Cerebellar nuclear complex (tissue), 1 donor: ENCODE results near the gene GPC3.

ENCODE experiments used
- DNase-seq, 2 experiments: peaks; one replicate each; lab custom pipeline; 2025; lab: John Stamatoyannopoulos, UW

Gene GPC3

GRCh38 chrX:133968109-133968508 is 17.3 kb downstream of the GPC3 start:
- no peak for DNase-seq

DNA sequence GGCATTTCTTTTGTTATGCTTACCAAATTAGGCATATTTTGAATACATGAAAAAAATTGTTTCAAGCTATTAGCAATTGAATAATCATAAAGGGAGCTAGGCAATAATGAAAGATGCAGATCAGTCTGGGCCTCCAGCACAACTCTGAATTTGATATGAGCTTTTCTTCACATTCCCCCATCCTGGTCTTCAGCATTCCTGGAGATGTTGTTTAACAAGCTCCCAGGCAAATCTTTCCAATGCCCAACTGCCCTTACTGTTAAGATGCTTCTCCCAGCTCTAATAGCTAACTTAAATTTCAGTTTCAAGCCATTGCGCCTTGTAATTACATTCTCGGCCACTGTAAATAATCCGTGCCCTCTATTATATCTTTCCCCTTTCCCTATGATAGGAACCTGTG is 19.2 kb downstream of the GPC3 start:
- DNase-seq, result no peak

DNA sequence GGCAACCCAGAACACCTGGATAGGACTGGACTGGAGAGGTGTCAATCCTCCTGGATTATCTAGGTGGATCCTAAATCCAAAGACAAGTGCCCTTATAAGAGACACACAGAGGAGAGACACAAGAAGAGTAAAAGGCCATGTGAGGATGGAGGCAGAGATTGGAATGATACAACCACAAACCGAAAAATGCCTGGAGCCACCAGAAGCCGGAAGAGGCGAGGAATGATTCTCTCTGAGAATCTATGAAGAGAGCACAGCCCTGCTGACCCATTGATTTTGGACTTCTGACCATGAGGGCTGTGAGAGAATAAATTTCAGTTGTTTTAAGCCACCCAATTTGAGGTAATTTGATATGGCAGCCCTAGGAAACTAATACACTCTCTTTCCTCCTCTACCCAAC is 20.1 kb downstream of the GPC3 start:
- no peak for DNase-seq

DNA sequence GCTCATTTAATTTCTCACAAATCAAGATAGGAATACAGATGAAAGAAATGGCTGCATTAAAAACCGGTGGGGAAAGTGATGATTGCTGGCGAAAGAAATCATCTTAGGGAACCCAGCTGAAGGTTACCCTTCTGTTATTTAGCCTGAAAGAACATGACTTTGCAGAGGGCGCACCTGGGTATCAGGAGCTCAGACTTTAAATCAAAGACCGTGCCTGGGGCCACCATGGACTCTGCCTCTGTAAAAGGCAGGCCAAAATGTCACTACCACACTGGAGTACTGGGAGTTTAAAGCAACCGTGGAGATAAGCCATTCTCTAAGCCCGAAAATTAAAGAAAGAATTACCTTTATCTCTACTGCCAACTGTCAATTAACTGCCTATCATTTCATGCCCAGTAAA is 24.3 kb downstream of the GPC3 start:
- no peak for DNase-seq

- DNase-seq, result no peak
Measured at GRCh38 chrX:133959972-133960371, 25.4 kb downstream of the GPC3 start.

DNA sequence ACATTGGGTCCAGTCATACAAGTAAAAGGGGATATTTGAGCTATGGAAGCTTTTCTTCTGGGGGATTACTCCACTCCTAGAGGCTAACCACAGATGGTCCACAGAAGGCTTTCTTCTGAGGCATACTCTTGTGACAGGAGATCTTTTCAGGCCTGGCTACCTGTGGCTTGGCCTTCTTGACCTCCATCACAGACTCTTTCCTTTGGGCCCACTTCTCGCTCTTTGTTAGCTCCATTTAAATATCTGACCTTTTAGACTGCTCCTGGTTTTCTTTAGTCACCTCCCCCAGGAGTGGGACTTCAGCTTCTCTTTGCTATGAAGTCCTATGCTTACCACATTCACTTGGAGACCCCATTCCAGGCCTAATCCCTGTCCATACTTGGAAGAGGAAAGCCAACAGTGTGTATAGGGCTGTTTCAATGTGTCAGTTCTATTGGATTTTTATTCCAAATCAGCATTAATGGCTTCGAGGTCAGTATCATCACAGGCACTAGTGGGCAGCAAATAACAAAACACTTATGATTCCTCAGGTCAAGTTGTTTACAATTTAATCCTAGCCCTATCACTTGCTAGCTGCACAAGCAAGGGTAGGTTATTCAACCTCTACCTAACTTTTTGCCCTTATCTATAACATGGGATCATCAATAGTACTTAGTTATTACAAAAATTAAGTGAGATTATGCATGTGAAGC is 26.3 kb downstream of the GPC3 start:
- DNase-seq, result no peak

GRCh38 chrX:133956570-133957340 is 28.6 kb downstream of the GPC3 start:
- DNase-seq, result no peak

GRCh38 chrX:133953785-133954355 is 31.5 kb downstream of the GPC3 start:
- no peak for DNase-seq

DNA sequence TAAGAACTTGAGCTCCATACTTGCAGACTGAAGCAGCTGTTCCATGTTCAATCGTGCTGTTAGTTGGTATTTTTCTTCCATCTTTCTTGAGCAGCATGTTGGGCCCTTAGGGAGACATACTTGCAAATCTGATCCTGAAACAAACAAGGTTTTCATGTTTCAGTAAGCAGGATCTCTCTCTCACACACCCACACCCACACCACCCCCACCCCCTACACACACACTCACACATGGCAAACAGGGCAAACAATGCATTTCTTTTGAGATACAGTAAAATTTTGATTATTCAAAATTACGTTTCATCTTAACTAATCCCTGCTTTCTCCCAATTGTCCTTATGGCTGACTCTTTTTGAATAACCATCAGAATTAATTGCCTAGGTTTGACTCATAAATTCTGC is 32.3 kb downstream of the GPC3 start:
- DNase-seq, result no peak

DNA sequence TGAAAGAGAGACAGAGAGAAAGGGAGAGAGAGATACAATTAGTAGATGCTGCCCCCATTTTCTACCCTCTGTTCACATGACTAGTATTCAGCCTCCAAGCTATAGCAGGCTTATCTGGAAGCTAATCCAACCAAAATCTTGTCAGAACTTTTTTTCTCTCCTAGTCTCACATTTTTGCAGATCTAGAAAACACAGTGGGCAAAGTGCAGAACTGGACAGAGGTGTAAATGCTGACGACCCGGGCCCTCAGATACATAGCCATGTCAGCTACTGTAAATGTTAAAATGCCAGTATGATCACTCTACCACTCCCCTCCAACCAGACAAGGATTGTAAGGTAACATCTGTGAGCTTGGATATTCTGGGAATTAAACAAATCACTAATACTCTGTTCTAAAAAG is 34.3 kb downstream of the GPC3 start:
- no peak for DNase-seq

GRCh38 chrX:133950214-133950613 is 35.2 kb downstream of the GPC3 start:
- no peak for DNase-seq

DNA sequence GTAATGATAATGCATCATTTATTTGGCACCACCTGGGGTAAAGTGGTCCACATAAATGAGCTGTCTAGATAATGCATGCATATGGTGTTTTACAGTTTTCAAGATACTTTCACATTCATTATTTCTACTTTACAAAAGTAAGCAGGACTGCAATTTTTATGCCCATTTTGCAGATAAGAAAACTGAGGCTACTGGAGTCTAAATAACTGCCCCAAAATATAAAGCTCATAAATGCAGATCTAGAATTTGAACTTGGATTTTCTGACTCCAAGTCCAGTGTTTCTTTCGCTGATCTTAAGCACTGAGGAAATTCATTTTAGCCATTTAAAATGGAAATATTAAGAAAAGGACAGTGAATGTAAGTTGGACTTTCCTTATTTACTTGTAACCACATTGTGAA is 36.5 kb downstream of the GPC3 start:
- DNase-seq, result no peak

DNA sequence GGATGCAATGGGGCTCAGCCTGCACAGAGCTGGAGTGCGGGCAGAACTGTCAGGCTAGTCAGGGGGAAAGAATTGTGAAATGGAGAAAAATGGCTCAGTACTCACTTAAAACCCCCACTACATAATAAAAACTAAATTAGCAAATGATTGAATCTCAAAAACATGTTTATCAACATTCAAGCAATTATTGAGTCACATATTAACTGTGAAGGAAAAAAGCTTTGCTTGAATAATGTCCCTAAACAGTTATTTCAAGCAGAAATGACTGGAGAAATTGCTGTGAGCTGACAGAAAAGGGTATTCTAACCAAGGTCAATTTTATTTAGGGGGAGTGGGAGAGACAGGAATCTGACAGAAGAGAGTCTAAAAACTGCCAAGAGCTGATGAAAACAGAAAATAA is 37.4 kb downstream of the GPC3 start:
- no peak for DNase-seq

DNA sequence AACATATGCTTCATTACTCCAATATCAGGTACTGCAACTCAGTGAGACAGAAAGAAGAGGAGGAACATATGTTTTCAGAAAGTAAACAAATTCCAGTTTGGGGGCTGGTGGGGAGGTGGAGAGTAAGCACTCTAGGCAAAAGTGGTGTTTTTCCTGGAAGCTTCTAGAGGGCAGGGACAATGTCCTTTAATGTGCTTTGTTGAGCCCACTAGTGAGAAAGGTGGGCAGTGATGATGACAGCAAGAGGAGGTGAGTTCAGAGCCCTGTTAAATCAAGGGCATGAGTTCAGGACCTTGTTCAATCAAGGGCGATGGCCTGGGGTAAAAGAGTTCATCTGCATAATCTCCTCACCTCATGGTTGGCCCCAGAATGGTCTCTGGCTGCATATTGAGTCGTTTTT is 38.4 kb downstream of the GPC3 start:
- DNase-seq, result no peak

DNA sequence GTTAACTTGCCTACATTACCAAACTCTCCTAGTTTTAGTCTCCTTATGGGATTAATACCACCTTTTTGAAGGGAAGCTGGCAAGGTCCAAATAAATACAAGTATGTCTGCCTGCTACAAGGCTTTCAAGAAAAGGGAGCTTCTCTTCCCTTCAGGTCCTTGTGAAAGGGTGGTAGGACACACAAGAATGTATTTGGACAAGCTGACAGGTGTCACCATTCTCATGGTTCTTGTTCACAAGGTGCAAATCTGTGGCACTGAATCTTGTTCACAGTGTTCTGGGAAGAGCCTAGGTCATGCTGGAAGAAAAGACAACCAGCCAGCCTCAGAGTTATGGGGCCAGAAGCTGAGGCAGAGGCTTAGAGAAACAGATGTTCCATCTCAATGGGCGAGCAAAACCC is 41.9 kb downstream of the GPC3 start:
- DNase-seq, result no peak

DNA sequence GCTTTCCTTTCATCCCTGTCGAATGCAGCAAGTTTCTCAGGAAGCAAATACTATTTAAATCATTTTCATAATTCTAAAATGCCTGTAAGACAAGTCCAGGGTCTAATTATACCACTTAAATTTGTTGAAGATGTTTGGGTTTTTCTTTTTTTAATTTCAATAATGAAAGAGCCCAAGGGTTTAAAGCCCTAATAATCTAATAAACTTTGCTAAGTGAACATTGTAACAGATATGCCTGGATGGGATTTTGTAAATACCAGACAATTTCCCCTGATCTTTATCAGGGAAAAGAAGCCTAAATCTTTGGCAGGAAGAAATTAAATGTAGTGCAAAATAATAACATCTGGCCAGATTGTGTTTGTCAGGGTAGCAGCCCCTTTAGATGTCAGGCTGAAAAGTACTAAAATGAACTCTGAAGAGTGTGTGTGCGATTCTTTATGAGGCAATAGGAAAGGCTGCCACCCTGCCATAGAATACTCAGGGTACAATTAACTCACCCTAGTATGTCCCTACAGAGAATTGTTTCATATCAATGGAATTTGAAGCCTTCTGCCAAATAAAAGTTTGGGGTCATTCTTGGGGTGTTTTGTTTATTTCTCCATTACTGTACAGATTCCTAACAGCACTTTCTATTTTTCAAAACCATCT is 45.6 kb downstream of the GPC3 start:
- DNase-seq, result no peak

DNA sequence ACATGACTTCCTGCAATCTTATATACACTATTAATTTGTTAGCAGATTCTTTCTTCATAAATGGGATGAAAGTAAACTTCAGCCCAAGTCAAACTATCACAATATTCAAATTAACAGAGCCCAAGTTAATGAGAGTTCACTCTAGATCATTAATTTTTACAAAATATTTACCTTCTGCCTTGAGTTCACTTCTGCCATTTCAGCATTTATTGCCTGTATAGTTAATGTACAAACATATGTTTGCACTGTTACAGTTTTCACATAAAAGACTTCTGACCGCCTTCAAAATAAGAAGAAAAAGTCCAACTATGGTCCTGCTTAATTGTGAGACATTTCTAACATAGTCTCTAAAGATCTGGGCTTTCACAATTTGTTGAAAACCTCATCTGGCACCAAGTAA is 46.9 kb downstream of the GPC3 start:
- no peak for DNase-seq

GRCh38 chrX:133937022-133937421 is 48.4 kb downstream of the GPC3 start:
- DNase-seq, result no peak

DNA sequence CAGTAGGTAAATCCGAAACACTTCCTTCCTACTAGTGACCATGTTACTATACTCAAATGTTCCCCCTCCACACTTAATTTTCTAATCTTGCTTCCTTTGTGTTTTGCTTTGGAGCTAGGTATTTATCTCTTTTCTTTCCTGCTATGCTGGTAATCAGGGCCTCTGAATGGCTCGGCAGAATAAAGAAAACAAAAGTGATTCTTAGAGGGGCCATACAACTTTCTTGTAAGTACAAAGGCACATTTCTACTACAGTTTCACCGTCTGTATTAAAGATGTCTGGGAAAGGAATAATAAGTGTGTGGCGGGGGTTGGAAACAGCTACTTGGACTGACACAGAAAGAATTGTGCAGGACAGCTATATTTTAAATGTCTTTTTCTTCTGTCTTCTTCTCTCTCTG is 50.3 kb downstream of the GPC3 start:
- no peak for DNase-seq

GRCh38 chrX:133933316-133933715 is 52.1 kb downstream of the GPC3 start:
- no peak for DNase-seq

GRCh38 chrX:133929836-133930464 is 55.4 kb downstream of the GPC3 start:
- no peak for DNase-seq

- no peak for DNase-seq
Measured at GRCh38 chrX:133928365-133928764, 57.0 kb downstream of the GPC3 start.
